Stimulated activated CD4-positive, alpha-beta T cell treated with anti-CD3 and anti-CD28 coated beads, Interleukin-1b, Interleukin-23, amount 100 ng/mL, for 4 hours (primary cell): Measurements from ENCODE around the gene UNK.
"Not testable (repeated sequence)": the region's sequence is repeated elsewhere in the genome, so short reads cannot be mapped to it uniquely, and the experiment has no call there.

Source experiments
- DNase-seq, 2 donors: peaks; one replicate each; pipeline ENCODE4 v3.0.0-alpha.2; 2020; ENCODE audit warnings: low read depth in 2 of 2

UNK gene

DNA sequence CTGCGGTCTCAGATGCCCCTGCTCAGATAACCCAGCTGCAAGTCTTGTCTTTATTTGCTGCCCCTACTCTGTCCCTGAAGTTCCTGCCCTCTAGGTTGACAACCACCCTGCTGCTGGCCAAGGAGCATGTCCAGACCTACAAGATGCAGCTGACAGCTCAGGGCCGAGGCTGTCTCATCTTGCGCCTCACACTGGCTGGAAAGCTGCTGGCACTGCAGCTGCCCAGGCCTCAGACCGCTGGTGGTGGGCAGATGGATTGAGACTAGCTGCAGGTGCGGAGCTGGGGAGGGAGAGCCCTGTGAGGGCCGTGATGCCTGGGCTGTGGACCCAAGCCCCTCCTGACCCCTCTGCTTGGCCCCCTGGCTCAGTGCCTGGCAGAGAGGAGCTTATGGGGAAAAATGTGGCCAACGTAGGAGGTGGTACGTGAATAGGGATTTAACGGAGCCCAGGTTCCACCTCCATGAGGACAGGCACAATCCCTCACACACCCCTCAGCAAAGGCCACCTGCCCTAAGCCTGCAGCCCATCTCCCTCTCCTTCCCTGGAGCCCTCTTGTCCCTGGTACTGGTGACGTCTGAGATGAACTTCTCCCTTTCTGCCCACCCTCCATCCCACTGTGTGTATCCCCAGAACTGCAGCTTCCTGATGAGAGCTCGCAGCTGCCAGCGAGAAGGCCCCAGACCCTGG lies 11.3 kb upstream of the UNK start:
- DNase-seq: no peak

GRCh38 chr17:75773808-75774470 lies 10.7 kb upstream of the UNK start:
- no peak for DNase-seq

GRCh38 chr17:75774471-75774990 lies 10.1 kb upstream of the UNK start:
- no peak for DNase-seq

DNA sequence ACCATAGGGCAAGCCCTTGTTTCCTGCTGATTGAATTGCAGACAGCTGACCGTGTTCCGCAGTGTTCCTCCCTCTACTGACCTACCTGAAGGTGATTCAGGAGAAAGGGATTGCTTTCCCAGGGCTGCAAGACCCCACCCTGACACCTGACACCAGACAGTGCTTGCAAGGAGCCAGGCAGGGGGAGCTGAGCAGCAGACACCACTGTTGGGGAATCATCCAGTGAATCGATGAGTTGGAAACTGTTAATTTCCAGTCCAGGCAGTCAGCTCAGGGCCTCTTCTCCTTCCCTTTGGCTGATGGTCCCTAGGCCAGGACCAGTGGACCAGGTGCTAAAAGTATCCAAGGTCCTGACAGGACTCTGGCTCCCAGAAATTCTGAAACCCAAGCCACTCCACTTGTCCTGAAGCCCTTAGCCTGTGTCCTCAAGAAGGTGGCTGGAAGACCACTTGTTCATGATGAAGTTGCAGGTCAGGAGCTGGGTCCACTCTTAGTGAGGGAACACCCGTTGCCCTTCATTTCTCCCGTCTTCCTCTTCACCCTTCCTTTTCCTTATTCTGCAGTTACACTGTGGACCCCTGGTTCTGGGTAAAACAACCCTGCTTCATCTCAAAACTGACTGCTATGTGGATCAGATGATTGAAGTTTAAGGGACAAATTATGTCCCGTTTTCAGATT lies 9.5 kb upstream of the UNK start:
- no peak for DNase-seq

GRCh38 chr17:75776386-75777295 lies 8.0 kb upstream of the UNK start:
- DNase-seq: no peak

GRCh38 chr17:75777296-75777922 lies 7.2 kb upstream of the UNK start:
- DNase-seq: no peak

GRCh38 chr17:75778066-75778860 lies 6.3 kb upstream of the UNK start:
- DNase-seq: not testable (repeated sequence)

- DNase-seq: no peak
Measured at GRCh38 chr17:75778861-75779249, 5.8 kb upstream of the UNK start.

GRCh38 chr17:75779250-75779986 lies 5.2 kb upstream of the UNK start:
- peak; percentile 88 to 95 for DNase-seq

GRCh38 chr17:75779987-75780889 lies 4.4 kb upstream of the UNK start:
- no peak for DNase-seq

DNA sequence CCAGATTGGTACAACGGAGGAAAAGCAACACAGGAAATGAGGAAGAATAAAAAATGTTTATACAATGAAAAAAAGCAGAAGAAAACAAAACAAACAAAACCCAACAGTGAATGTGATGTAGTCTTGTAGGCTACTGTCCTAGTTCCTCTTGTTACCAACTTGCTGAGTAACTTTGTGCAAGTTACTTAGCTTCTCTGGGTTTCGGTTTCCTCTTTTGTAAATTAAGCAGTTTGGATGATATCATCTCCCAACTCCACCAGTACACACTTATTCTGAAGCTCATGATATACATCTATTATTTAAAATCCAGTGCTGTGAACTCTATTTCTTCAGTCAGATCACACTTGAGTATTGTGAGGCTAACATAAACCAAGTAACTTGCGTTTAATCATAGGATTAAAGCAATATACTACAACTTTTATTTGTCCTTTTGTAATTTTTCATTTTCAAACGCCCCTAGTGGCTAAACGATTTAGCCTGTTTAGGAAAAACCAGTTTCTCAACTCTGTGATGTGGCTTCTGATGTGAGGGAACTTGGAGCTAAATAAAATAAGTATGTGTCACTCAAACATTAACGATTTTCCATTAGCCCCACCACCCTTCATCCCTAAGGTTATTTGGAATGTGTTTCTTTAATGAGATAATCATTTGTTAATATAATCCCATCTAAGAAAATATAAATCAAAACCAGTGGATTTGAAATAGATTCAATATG lies 1.4 kb upstream of the UNK start:
- no peak for DNase-seq

DNA sequence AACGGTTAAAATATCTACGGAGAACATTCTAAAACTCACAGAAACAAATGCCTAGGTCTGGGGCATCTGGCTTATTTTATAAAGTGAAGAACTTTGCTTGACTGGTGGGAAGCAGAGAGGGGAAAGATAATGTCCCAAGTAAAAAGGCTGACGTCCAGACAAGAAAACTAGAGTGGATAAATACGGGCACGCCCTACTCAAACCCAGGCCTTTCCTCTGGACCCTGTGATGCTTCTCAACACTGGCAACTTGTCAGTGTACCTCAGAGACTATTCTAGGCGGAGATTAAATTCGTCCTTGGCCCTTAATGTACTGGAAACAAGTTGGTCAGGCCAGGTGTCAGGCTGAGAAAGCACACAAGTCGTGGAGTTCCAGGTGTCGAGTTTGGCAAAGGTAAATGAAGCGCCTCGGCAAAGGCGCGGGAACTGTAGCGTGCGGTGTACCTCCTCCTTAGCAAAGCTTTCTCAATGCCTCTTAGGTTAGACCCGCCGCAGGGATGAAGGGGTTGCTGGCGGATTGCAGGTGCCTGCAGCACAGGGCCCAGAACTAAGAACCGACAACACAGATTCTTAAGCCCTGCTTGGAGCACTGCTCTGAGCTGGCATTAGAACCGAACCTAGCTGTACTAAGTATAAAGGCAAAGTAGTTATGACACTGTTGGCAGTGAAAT lies 668 bp upstream of the UNK start:
- DNase-seq: no peak

DNA sequence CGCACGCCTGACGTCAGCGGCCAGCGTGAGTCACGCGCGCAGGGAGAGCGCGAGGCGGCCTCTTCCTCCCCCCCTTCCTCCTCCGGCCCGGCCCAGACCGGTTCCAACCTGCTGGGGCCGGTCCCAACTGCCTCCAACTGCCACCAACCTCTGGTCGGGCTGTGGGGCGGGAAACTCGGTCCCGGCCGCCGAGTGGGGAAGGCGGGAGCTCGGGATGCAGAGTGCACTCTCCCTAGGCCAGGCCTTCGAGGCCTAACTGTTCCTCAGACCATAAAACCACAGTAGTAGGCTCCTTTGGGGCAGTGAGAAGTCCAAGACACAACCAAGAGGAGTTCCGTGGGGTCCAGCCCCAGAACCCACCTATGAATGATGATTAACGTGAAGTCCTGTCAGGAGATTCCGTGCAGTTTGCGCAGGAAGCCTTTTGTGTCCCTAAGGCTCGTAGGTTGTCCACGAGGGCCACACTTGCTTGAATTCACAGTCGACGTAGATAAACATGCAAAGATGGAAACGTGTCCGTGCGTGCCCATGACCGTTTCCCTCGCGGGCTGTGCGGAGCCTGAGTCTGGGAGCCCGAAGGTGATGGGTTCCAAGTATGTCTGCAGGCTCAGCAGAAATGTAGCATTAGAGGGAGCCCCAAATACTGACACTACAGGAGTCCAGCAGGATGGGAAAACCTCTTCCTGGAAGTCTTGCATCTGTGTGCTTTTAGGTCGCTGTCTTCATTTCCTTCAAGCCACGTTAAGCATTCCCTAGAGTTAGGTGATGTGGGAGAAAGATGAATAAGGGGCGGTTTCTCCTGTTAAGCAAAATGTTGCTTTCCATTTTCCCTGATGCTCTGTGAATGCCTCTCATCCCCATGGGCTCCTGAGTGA lies 647 bp downstream of the UNK start:
- DNase-seq: peak; percentile 79 to 81

DNA sequence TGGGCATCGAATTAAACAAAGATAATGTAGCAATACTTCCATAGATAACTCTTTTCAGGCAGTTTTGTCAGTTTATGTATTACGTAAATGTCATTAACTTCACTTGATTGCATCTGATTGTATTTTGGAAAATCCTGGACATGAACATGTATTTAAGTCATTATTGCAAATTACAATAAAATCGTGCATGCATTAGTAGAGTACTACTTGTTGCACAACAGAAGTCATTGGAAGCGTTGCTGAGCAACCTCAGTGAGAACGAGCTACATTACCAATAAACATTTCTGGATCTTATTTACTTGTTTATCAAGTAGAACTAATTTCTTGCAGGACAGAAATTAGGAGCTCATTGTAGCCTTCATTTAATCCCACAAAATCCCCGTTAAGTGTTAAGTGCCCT lies 6.6 kb downstream of the UNK start:
- no peak for DNase-seq

GRCh38 chr17:75793460-75793859 lies 8.9 kb downstream of the UNK start:
- DNase-seq: no peak

GRCh38 chr17:75795820-75796607 lies 11.4 kb downstream of the UNK start:
- no peak for DNase-seq
